GM10847 (cell line): ENCODE data around the gene PEX19.

Experiments
- POLR2A ChIP-seq: IDR thresholded peaks from 2 replicates; pipeline ENCODE4 v1.6.1; 2011; ENCODE audit not compliant: insufficient read length; ENCODE audit errors: extremely low read depth

Gene PEX19

GRCh38 chr1:160284782-160285344, at the start of gene PEX19:
Gene PEX19 (minus strand): TSS chr1:160285133. CDS start chr1:160285124, 9 bp downstream.
- peak; percentile 77 for TF ChIP-seq POLR2A

- TF ChIP-seq POLR2A = no peak
Observed at GRCh38 chr1:160332516-160332915, 47.6 kb upstream of the PEX19 start.

GRCh38 chr1:160330119-160330518, 45.2 kb upstream of the PEX19 start:
- no peak for TF ChIP-seq POLR2A

- TF ChIP-seq POLR2A = no peak
Observed at GRCh38 chr1:160328184-160328583, 43.3 kb upstream of the PEX19 start.

- TF ChIP-seq POLR2A = no peak
Observed at GRCh38 chr1:160326418-160326817, 41.5 kb upstream of the PEX19 start.

GRCh38 chr1:160325252-160325651, 40.3 kb upstream of the PEX19 start:
- TF ChIP-seq POLR2A = no peak

GRCh38 chr1:160322831-160323230, 37.9 kb upstream of the PEX19 start:
- no peak for TF ChIP-seq POLR2A

GRCh38 chr1:160315359-160315758, 30.4 kb upstream of the PEX19 start:
- no peak for TF ChIP-seq POLR2A

GRCh38 chr1:160309571-160309970, 24.6 kb upstream of the PEX19 start:
- no peak for TF ChIP-seq POLR2A

- TF ChIP-seq POLR2A = no peak
Observed at GRCh38 chr1:160309185-160309557, 24.2 kb upstream of the PEX19 start.

- TF ChIP-seq POLR2A = no peak
Observed at GRCh38 chr1:160308451-160309184, 23.7 kb upstream of the PEX19 start.

GRCh38 chr1:160307118-160307791, 22.3 kb upstream of the PEX19 start:
- no peak for TF ChIP-seq POLR2A

- TF ChIP-seq POLR2A = no peak
Observed at GRCh38 chr1:160300173-160300572, 15.2 kb upstream of the PEX19 start.

GRCh38 chr1:160296036-160296435, 11.1 kb upstream of the PEX19 start:
- TF ChIP-seq POLR2A = no peak

GRCh38 chr1:160293020-160293968, 8.4 kb upstream of the PEX19 start:
- no peak for TF ChIP-seq POLR2A
